WTC11 (cell line): ENCODE results near the gene CUTA.

Experiments
- FOXJ3 ChIP-seq: sonication (generic); formaldehyde crosslinking; IDR thresholded peaks from 2 replicates; pipeline ENCODE4 v1.9.0; 2021; ENCODE audit warnings: missing genetic modification reagents, mild to moderate bottlenecking, borderline replicate concordance
- NR3C1 ChIP-seq: sonication (generic); formaldehyde crosslinking; conservative IDR thresholded peaks from 2 replicates; pipeline ENCODE4 v1.8.1; 2023; ENCODE audit warnings: low read depth, mild to moderate bottlenecking, missing genetic modification reagents
- ZNF396 ChIP-seq: fragments of 250-450 bp; sonication (Bioruptor Pico); IDR thresholded peaks from 2 replicates; pipeline ENCODE4 v1.8.0; 2021; ENCODE audit warnings: mild to moderate bottlenecking, moderate library complexity, borderline replicate concordance
- ZNF423 ChIP-seq: fragments of 250-450 bp; sonication (Bioruptor Pico); IDR thresholded peaks from 2 replicates; pipeline ENCODE4 v2.1.2; 2022; ENCODE audit warnings: mild to moderate bottlenecking, moderate library complexity
- TF ChIP-seq, protein P1 (sequence below): fragments of 200-600 bp; IDR thresholded peaks from 2 replicates; pipeline ENCODE4 v1.8.0; 2022; ENCODE audit warnings: antibody characterized with exemption
- TF ChIP-seq, protein P2 (sequence below): sonication (generic); formaldehyde crosslinking; conservative IDR thresholded peaks from 2 replicates; pipeline ENCODE4 v1.8.1; 2023; ENCODE audit warnings: mild to moderate bottlenecking, low read depth, missing genetic modification reagents, moderate library complexity
- TF ChIP-seq, protein P3 (sequence below): sonication (generic); formaldehyde crosslinking; conservative IDR thresholded peaks from 2 replicates; pipeline ENCODE4 v1.8.1; 2022; ENCODE audit warnings: mild to moderate bottlenecking, missing genetic modification reagents

DNA sequence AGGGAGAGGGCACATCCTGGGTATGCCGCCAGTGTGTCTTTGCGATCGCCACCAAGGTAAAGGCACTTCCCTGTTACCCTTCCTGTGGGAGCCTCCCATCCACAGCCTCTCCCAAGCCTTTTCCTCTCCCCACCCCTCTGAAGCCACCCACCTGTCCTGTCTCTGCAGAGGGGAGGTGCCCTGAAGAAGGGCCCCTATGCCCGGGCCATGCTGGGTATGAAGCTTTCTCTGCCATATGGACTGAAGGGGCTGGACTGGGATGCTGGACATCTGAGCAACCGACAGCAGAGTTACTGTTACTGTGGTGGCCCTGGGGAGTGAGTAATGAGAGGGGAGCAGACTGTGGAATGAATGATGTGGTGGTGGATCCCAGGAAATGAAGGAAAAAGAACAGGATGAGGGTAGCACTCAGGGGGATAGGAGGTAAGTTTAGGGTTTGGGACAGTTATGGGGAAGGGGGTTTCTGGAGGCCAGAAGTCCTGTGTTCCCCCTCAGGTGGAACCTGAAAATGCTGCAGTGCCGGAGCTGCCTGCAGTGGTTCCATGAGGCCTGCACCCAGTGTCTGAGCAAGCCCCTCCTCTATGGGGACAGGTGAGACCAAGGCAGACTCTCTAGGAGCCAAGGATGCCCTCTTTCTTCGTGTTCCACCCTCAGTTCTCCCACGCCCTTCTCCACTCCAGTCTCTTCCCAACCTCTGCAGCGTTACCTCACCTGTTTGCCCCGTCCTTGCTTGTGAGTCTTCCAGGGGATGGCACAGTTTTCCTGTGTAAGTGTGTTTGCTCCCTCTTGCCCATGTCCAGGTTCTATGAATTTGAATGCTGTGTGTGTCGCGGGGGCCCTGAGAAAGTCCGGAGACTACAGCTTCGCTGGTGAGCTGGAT lies 4.4 kb downstream of the CUTA start:
- TF ChIP-seq FOXJ3 (CRISPR knock-in tag) (no peak), ZNF396 (CRISPR knock-in tag) (no peak), ZNF423 (no peak), NR3C1 (CRISPR knock-in tag) (no peak)
- TF ChIP-seq, protein P1, sequence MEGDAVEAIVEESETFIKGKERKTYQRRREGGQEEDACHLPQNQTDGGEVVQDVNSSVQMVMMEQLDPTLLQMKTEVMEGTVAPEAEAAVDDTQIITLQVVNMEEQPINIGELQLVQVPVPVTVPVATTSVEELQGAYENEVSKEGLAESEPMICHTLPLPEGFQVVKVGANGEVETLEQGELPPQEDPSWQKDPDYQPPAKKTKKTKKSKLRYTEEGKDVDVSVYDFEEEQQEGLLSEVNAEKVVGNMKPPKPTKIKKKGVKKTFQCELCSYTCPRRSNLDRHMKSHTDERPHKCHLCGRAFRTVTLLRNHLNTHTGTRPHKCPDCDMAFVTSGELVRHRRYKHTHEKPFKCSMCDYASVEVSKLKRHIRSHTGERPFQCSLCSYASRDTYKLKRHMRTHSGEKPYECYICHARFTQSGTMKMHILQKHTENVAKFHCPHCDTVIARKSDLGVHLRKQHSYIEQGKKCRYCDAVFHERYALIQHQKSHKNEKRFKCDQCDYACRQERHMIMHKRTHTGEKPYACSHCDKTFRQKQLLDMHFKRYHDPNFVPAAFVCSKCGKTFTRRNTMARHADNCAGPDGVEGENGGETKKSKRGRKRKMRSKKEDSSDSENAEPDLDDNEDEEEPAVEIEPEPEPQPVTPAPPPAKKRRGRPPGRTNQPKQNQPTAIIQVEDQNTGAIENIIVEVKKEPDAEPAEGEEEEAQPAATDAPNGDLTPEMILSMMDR, result no peak
- TF ChIP-seq, protein P2, sequence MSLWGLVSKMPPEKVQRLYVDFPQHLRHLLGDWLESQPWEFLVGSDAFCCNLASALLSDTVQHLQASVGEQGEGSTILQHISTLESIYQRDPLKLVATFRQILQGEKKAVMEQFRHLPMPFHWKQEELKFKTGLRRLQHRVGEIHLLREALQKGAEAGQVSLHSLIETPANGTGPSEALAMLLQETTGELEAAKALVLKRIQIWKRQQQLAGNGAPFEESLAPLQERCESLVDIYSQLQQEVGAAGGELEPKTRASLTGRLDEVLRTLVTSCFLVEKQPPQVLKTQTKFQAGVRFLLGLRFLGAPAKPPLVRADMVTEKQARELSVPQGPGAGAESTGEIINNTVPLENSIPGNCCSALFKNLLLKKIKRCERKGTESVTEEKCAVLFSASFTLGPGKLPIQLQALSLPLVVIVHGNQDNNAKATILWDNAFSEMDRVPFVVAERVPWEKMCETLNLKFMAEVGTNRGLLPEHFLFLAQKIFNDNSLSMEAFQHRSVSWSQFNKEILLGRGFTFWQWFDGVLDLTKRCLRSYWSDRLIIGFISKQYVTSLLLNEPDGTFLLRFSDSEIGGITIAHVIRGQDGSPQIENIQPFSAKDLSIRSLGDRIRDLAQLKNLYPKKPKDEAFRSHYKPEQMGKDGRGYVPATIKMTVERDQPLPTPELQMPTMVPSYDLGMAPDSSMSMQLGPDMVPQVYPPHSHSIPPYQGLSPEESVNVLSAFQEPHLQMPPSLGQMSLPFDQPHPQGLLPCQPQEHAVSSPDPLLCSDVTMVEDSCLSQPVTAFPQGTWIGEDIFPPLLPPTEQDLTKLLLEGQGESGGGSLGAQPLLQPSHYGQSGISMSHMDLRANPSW (CRISPR knock-in tag), result no peak
- TF ChIP-seq, protein P3, sequence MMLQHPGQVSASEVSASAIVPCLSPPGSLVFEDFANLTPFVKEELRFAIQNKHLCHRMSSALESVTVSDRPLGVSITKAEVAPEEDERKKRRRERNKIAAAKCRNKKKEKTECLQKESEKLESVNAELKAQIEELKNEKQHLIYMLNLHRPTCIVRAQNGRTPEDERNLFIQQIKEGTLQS (CRISPR knock-in tag), result no peak
